NCI-H2196 (cell line): Measurements from ENCODE around the gene FGFBP3.

Experiments
- DNase-seq: peaks from one replicate; lab custom pipeline; 2025; ENCODE audit not compliant: unreplicated experiment; lab: John Stamatoyannopoulos, UW

The FGFBP3 gene

GRCh38 chr10:91856637-91857036, 52.6 kb downstream of the FGFBP3 start:
- DNase-seq: no peak
